IMR-90 (cell line): ENCODE data around the gene POMT2. TPM values are rescaled to one million over a fixed set of nuclear protein-coding genes. Genes with fewer than 3 reads are reported as not detected.

Source experiments
- ATAC-seq: fragments of 200-7000 bp; cut with Tn5 transposase; 2 replicates; pipeline ENCODE4 v1.9.1; 2020; ENCODE audit warnings: low read depth, mild to moderate bottlenecking, moderate library complexity
- BruUV-seq: library from RNA; stranded (reverse); fragments of 400-500 nt; replicated peaks from 2 replicates; lab custom pipeline; 2021; lab: Mats Ljungman, UMichigan
- CTCF ChIA-PET: fragments of 300-600 bp; formaldehyde crosslinking; extraction: SDS; loops from one replicate; lab custom pipeline; 2021; ENCODE audit warnings: antibody characterized with exemption; lab: Yijun Ruan, JAX
- POLR2A ChIA-PET: fragments of 300-600 bp; sonication (Branson Sonifier 250); formaldehyde crosslinking; loops from one replicate; lab custom pipeline; 2022; ENCODE audit warnings: antibody characterized with exemption; ENCODE audit not compliant: unreplicated experiment; lab: Charles Lee
- DNase-seq: peaks from one replicate; pipeline ENCODE4 v3.0.0; 2013
- H2AFZ ChIP-seq: replicated peaks from 2 replicates; pipeline ENCODE3; 2013; ENCODE audit warnings: low read length, mild to moderate bottlenecking; ENCODE audit not compliant: poor library complexity
- H2AK5ac ChIP-seq: 2 replicates; pipeline ENCODE4 v1.6.1; 2013; ENCODE audit warnings: low read depth, low read length, inconsistent platforms
- H2AK9ac ChIP-seq: replicated peaks from 2 replicates; pipeline ENCODE3; 2013; ENCODE audit warnings: mild to moderate bottlenecking, low read depth, low read length, moderate library complexity; ENCODE audit not compliant: poor library complexity
- H2BK120ac ChIP-seq: 2 replicates; pipeline ENCODE4 v1.6.1; 2013; ENCODE audit warnings: low read depth, low read length, inconsistent platforms
- H2BK15ac ChIP-seq: 3 replicates; pipeline ENCODE4 v1.6.1; 2013; ENCODE audit warnings: low read depth, low read length, inconsistent platforms
- H2BK20ac ChIP-seq: 2 replicates; pipeline ENCODE4 v1.6.1; 2013; ENCODE audit warnings: low read depth, mild to moderate bottlenecking, inconsistent platforms, low read length, moderate library complexity
- H2BK5ac ChIP-seq: 2 replicates; pipeline ENCODE4 v1.6.1; 2013; ENCODE audit warnings: mild to moderate bottlenecking, low read depth, low read length, inconsistent platforms; ENCODE audit not compliant: poor library complexity, severe bottlenecking
- H3K14ac ChIP-seq: replicated peaks from 2 replicates; pipeline ENCODE4 v1.6.1; 2013; ENCODE audit warnings: low read depth, low read length, inconsistent platforms
- H3K18ac ChIP-seq: 2 replicates; pipeline ENCODE4 v1.6.1; 2013; ENCODE audit warnings: low read depth, low read length, control low read depth
- H3K23ac ChIP-seq: 2 replicates; pipeline ENCODE4 v1.6.1; 2013; ENCODE audit warnings: low read depth, low read length, inconsistent platforms
- H3K27ac ChIP-seq: 2 replicates; pipeline ENCODE4 v1.5.1; 2013; ENCODE audit warnings: mild to moderate bottlenecking, control low read depth, low read length; ENCODE audit not compliant: insufficient read depth
- H3K27me3 ChIP-seq: 2 replicates; pipeline ENCODE4 v1.6.1; 2013; ENCODE audit warnings: low read length; ENCODE audit not compliant: control insufficient read depth, insufficient read depth
- H3K36me3 ChIP-seq: 2 replicates; pipeline ENCODE4 v1.6.1; 2013; ENCODE audit warnings: low read length, mixed read lengths; ENCODE audit not compliant: control insufficient read depth, insufficient read depth
- H3K4ac ChIP-seq: 2 replicates; pipeline ENCODE4 v1.6.1; 2013; ENCODE audit warnings: low read depth, low read length, inconsistent platforms
- H3K4me1 ChIP-seq: 2 replicates; pipeline ENCODE4 v1.6.1; 2013; ENCODE audit warnings: low read length, mixed read lengths; ENCODE audit not compliant: control insufficient read depth, insufficient read depth
- H3K4me2 ChIP-seq: 2 replicates; pipeline ENCODE4 v1.6.1; 2013; ENCODE audit warnings: low read depth, mild to moderate bottlenecking, control low read depth, low read length, moderate library complexity
- H3K4me3 ChIP-seq: 2 replicates; pipeline ENCODE4 v1.5.1; 2013; ENCODE audit warnings: low read depth, mild to moderate bottlenecking, control low read depth, low read length, moderate library complexity; ENCODE audit not compliant: insufficient read depth
- H3K56ac ChIP-seq: 2 replicates; pipeline ENCODE4 v1.6.1; 2013; ENCODE audit warnings: low read length, inconsistent platforms; ENCODE audit not compliant: insufficient read depth; ENCODE audit errors: extremely low read depth
- H3K79me1 ChIP-seq, 2 experiments: 2 replicates each; pipeline ENCODE4 v1.6.1; 2013; ENCODE audit warnings: low read length in 2 of 2, inconsistent platforms in 1 of 2, low read depth in 1 of 2
- H3K9ac ChIP-seq: 2 replicates; pipeline ENCODE4 v1.6.1; 2013; ENCODE audit warnings: low read depth, low read length, control low read depth
- H3K9me1 ChIP-seq: 2 replicates; pipeline ENCODE4 v1.6.1; 2013; ENCODE audit warnings: low read length, inconsistent platforms; ENCODE audit not compliant: insufficient read depth
- H3K9me3 ChIP-seq: 2 replicates; pipeline ENCODE4 v1.6.1; 2013; ENCODE audit warnings: low read length; ENCODE audit not compliant: control insufficient read depth, insufficient read depth
- H4K20me1 ChIP-seq: 2 replicates; pipeline ENCODE4 v1.6.1; 2013; ENCODE audit warnings: low read length, inconsistent platforms; ENCODE audit not compliant: insufficient read depth
- H4K5ac ChIP-seq: 2 replicates; pipeline ENCODE4 v1.6.1; 2013; ENCODE audit warnings: mild to moderate bottlenecking, low read depth, low read length, control low read depth
- H4K8ac ChIP-seq, 2 experiments: 2 replicates each; pipeline ENCODE4 v1.6.1; 2013; ENCODE audit warnings: low read depth in 2 of 2, low read length in 2 of 2, control low read depth in 1 of 2, inconsistent platforms in 1 of 2
- H4K91ac ChIP-seq: 2 replicates; pipeline ENCODE4 v1.6.1; 2013; ENCODE audit warnings: low read depth, low read length, inconsistent platforms; ENCODE audit not compliant: insufficient read depth
- CEBPB ChIP-seq: IDR thresholded peaks from 2 replicates; pipeline ENCODE4 v1.6.1; 2012; ENCODE audit warnings: low read depth, low read length, improper control_type of control experiment
- FOS ChIP-seq: fragments of 150-350 bp; IDR thresholded peaks from 2 replicates; pipeline ENCODE4 v1.6.1; 2016; ENCODE audit warnings: low read depth, low read length
- WGBS, 2 experiments: methylation state at CpG; one replicate each; pipeline versions ENCODE4 v1.1.5 to v1.1.7; 2013; ENCODE audit warnings: missing lambda C conversion rate in 2 of 2; ENCODE audit not compliant: insufficient read length in 1 of 2; ENCODE audit errors: extremely low coverage in 2 of 2; 5-methylcytosine and 5-hydroxymethylcytosine counted together
- dilution Hi-C: fragments of 300-500 bp; cut with HindIII; formaldehyde crosslinking; loops from one replicate; pipeline ENCODE4 v1.14.3; 2018; ENCODE audit warnings: low sequenced_read_pairs; ENCODE audit not compliant: unreplicated experiment
- in situ Hi-C: fragments of 300-500 bp; cut with MboI; formaldehyde crosslinking; loops from 3 replicates; pipeline ENCODE4 v1.14.3; 2019; ENCODE audit warnings: low sequenced_read_pairs, inconsistent platforms, mixed read lengths
- intact Hi-C: fragments of 100-400 bp; cut with micrococcal nuclease; formaldehyde crosslinking; loops from 2 replicates; pipeline ENCODE4 v1.10.0; 2022
- polyA plus RNA-seq, 3 experiments: library from polyadenylated mRNA; depleted of rRNA; stranded (reverse); fragments of >200 nt; gene quantifications; 2 replicates each; pipeline ENCODE4 v1.2.3, GENCODE V29; 2012; ENCODE audit warnings: low replicate concordance in 1 of 3
- total RNA-seq: library from RNA; depleted of rRNA; stranded (reverse); fragments of >200 nt; gene quantifications from 2 replicates; pipeline ENCODE4 v1.2.3, GENCODE V29; 2012
- TF ChIP-seq, protein P1 (sequence below): fragments of 150-350 bp; IDR thresholded peaks from 2 replicates; pipeline ENCODE4 v1.6.1; 2017; ENCODE audit warnings: mild to moderate bottlenecking, antibody characterized with exemption, low read length, low read depth

Gene POMT2
- total and polyA plus RNA-seq, 2 of the 4 experiments (the other 2 are of a cell fraction): 6.5 to 13.0 TPM

DNA sequence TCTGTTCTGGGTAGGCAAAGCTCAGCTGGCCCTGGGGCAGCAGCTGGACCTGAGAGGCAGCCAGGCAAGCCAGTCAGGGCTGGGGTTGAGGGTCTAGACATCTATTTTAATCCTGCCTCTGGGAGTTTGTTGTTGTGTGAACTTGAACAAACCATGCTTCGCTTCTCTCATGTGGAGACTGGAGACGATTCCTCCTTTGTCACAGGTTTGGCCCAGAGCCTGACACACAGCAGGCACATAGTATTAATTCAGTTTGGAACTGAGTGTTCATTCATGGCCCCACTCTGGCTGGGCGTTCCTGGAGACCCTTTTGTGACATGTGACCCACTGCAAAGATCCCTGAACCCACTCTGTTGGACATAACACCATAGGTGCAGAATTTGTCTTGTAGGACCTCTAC lies 89.0 kb downstream of the POMT2 start:
- CTCF ChIA-PET: no interaction called here
- POLR2A ChIA-PET: no interaction called here
- WGBS, 2 experiments: 30% methylated on average over 2 of the region's 3 CpGs; no CpG with 5 or more reads in 1 of the 2 experiments

More for the DNA sequence above, 89.0 kb downstream of the POMT2 start:
- intact Hi-C loops (no loop called here), in situ Hi-C loops (no loop called here), dilution Hi-C loops (no loop called here)
- no peaks in the 10 kb centered on the region for H3K36me3 ChIP-seq
- TF ChIP-seq CEBPB: no peak
- no peak for TF ChIP-seq FOS
- TF ChIP-seq, protein P1, sequence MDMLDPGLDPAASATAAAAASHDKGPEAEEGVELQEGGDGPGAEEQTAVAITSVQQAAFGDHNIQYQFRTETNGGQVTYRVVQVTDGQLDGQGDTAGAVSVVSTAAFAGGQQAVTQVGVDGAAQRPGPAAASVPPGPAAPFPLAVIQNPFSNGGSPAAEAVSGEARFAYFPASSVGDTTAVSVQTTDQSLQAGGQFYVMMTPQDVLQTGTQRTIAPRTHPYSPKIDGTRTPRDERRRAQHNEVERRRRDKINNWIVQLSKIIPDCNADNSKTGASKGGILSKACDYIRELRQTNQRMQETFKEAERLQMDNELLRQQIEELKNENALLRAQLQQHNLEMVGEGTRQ: no peak
- H3K56ac ChIP-seq: no peak overlapping the region
- BruUV-seq: no TSS peak
- no peaks in the 10 kb centered on the region for H3K4me1 ChIP-seq
- no peak overlapping the region for H2BK15ac ChIP-seq
- no peak overlapping the region for H2AK5ac ChIP-seq
- H3K23ac ChIP-seq: no peak overlapping the region
- no peak overlapping the region for H2BK20ac ChIP-seq
- H3K9me1 ChIP-seq: no peaks in the 10 kb centered on the region
- H2BK5ac ChIP-seq: no peak overlapping the region
- no peak overlapping the region for H3K18ac ChIP-seq
- DNase-seq: no peak
- H3K14ac ChIP-seq: no peak overlapping the region
- no peak overlapping the region for H3K4me2 ChIP-seq
- no peak overlapping the region for H4K5ac ChIP-seq
- no peaks in the 10 kb centered on the region for H3K79me1 ChIP-seq
- H4K20me1 ChIP-seq: no peaks in the 10 kb centered on the region
- no peak overlapping the region for H4K91ac ChIP-seq
- no peak overlapping the region for H3K4me3 ChIP-seq
- H3K27me3 ChIP-seq: peaks cover 1% of the 10 kb centered on the region; the same call in 1 of the 2 replicates
- H3K9me3 ChIP-seq: no peaks in the 10 kb centered on the region
- no peak overlapping the region for H3K27ac ChIP-seq
- H2BK120ac ChIP-seq: no peak overlapping the region
- no peak for ATAC-seq
- H2AK9ac ChIP-seq: no peak overlapping the region
- H2AFZ ChIP-seq: no peak overlapping the region
- no peak overlapping the region for H3K9ac ChIP-seq
- no peak overlapping the region for H4K8ac ChIP-seq
- H3K4ac ChIP-seq: no peak overlapping the region
